Endothelial cell of umbilical vein (primary cell): ENCODE data around the gene SMIM26.

Experiments
- EZH2 ChIP-seq: IDR thresholded peaks from 2 replicates; pipeline ENCODE4 v1.6.1; 2012; ENCODE audit warnings: borderline replicate concordance, low read depth, mild to moderate bottlenecking, moderate library complexity, low read length, inconsistent platforms; ENCODE audit not compliant: severe bottlenecking
- FOS ChIP-seq: IDR thresholded peaks from 2 replicates; pipeline ENCODE4 v1.6.1; 2011; ENCODE audit warnings: mild to moderate bottlenecking, low read length, moderate library complexity, borderline replicate concordance; ENCODE audit not compliant: insufficient read depth
- GATA2 ChIP-seq: IDR thresholded peaks from 2 replicates; pipeline ENCODE4 v1.7.0; 2011; ENCODE audit warnings: low read depth, mild to moderate bottlenecking, moderate library complexity, mixed read lengths, low read length; ENCODE audit not compliant: insufficient read length, insufficient read depth
- JUN ChIP-seq: IDR thresholded peaks from 2 replicates; pipeline ENCODE4 v1.6.1; 2011; ENCODE audit warnings: borderline replicate concordance, low read depth; ENCODE audit not compliant: insufficient read length, insufficient read depth
- MAX ChIP-seq: IDR thresholded peaks from 2 replicates; pipeline ENCODE4 v1.6.1; 2011; ENCODE audit not compliant: insufficient read depth, insufficient read length
- MYC ChIP-seq: IDR thresholded peaks from one replicate; pipeline ENCODE4 v1.6.1; 2011; ENCODE audit warnings: mild to moderate bottlenecking, low read depth, low read length
- POLR2A ChIP-seq: IDR thresholded peaks from 2 replicates; pipeline ENCODE4 v1.6.1; 2012; ENCODE audit warnings: low read depth, mild to moderate bottlenecking, control low read depth, low read length
- POLR2AphosphoS5 ChIP-seq: IDR thresholded peaks from 2 replicates; pipeline ENCODE4 v1.6.1; 2012; ENCODE audit warnings: low read depth, mild to moderate bottlenecking, control low read depth, low read length, moderate library complexity; ENCODE audit not compliant: insufficient read depth
- TF ChIP-seq, protein P1 (sequence below), 2 donors: IDR thresholded peaks; 1 replicate in 1 of 2; 2 replicates in 1 of 2; pipeline ENCODE4 v1.5.1; 2011; ENCODE audit warnings: low read length in 2 of 2, mild to moderate bottlenecking in 2 of 2, moderate library complexity in 2 of 2, control low read depth in 1 of 2, inconsistent platforms in 1 of 2, low read depth in 1 of 2; ENCODE audit not compliant: insufficient read depth in 1 of 2; ENCODE audit errors: extremely low read depth in 1 of 2

- TF ChIP-seq EZH2 (no peak), POLR2A (no peak), POLR2AphosphoS5 (no peak), MAX (no peak), MYC (no peak), FOS (no peak), GATA2 (no peak), JUN (no peak)
- TF ChIP-seq, protein P1, sequence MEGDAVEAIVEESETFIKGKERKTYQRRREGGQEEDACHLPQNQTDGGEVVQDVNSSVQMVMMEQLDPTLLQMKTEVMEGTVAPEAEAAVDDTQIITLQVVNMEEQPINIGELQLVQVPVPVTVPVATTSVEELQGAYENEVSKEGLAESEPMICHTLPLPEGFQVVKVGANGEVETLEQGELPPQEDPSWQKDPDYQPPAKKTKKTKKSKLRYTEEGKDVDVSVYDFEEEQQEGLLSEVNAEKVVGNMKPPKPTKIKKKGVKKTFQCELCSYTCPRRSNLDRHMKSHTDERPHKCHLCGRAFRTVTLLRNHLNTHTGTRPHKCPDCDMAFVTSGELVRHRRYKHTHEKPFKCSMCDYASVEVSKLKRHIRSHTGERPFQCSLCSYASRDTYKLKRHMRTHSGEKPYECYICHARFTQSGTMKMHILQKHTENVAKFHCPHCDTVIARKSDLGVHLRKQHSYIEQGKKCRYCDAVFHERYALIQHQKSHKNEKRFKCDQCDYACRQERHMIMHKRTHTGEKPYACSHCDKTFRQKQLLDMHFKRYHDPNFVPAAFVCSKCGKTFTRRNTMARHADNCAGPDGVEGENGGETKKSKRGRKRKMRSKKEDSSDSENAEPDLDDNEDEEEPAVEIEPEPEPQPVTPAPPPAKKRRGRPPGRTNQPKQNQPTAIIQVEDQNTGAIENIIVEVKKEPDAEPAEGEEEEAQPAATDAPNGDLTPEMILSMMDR (IDR thresholded peaks at IDR 0.05; ENCODE audit: extremely low read depth in 1 of 2, insufficient read depth in 1 of 2, low read depth in 1 of 2, low read length in 2 of 2): no peak
Measured at GRCh38 chr20:18524646-18525045, 42.6 kb upstream of the SMIM26 start.
